IMR-90 (cell line): ENCODE results near the gene ZNF831. TPM values are rescaled to one million over a fixed set of nuclear protein-coding genes. Genes with fewer than 3 reads are reported as not detected.

ENCODE experiments used
- ATAC-seq: fragments of 200-7000 bp; cut with Tn5 transposase; 2 replicates; pipeline ENCODE4 v1.9.1; 2020; ENCODE audit warnings: low read depth, mild to moderate bottlenecking, moderate library complexity
- BruUV-seq: library from RNA; stranded (reverse); fragments of 400-500 nt; replicated peaks from 2 replicates; lab custom pipeline; 2021; lab: Mats Ljungman, UMichigan
- CTCF ChIA-PET: fragments of 300-600 bp; formaldehyde crosslinking; extraction: SDS; loops from one replicate; lab custom pipeline; 2021; ENCODE audit warnings: antibody characterized with exemption; lab: Yijun Ruan, JAX
- POLR2A ChIA-PET: fragments of 300-600 bp; sonication (Branson Sonifier 250); formaldehyde crosslinking; loops from one replicate; lab custom pipeline; 2022; ENCODE audit warnings: antibody characterized with exemption; ENCODE audit not compliant: unreplicated experiment; lab: Charles Lee
- DNase-seq: peaks from one replicate; pipeline ENCODE4 v3.0.0; 2013
- H2AFZ ChIP-seq: replicated peaks from 2 replicates; pipeline ENCODE3; 2013; ENCODE audit warnings: low read length, mild to moderate bottlenecking; ENCODE audit not compliant: poor library complexity
- H2AK5ac ChIP-seq: 2 replicates; pipeline ENCODE4 v1.6.1; 2013; ENCODE audit warnings: low read depth, low read length, inconsistent platforms
- H2AK9ac ChIP-seq: replicated peaks from 2 replicates; pipeline ENCODE3; 2013; ENCODE audit warnings: mild to moderate bottlenecking, low read depth, low read length, moderate library complexity; ENCODE audit not compliant: poor library complexity
- H2BK120ac ChIP-seq: 2 replicates; pipeline ENCODE4 v1.6.1; 2013; ENCODE audit warnings: low read depth, low read length, inconsistent platforms
- H2BK15ac ChIP-seq: 3 replicates; pipeline ENCODE4 v1.6.1; 2013; ENCODE audit warnings: low read depth, low read length, inconsistent platforms
- H2BK20ac ChIP-seq: 2 replicates; pipeline ENCODE4 v1.6.1; 2013; ENCODE audit warnings: low read depth, mild to moderate bottlenecking, inconsistent platforms, low read length, moderate library complexity
- H2BK5ac ChIP-seq: 2 replicates; pipeline ENCODE4 v1.6.1; 2013; ENCODE audit warnings: mild to moderate bottlenecking, low read depth, low read length, inconsistent platforms; ENCODE audit not compliant: poor library complexity, severe bottlenecking
- H3K14ac ChIP-seq: replicated peaks from 2 replicates; pipeline ENCODE4 v1.6.1; 2013; ENCODE audit warnings: low read depth, low read length, inconsistent platforms
- H3K18ac ChIP-seq: 2 replicates; pipeline ENCODE4 v1.6.1; 2013; ENCODE audit warnings: low read depth, low read length, control low read depth
- H3K23ac ChIP-seq: 2 replicates; pipeline ENCODE4 v1.6.1; 2013; ENCODE audit warnings: low read depth, low read length, inconsistent platforms
- H3K27ac ChIP-seq: 2 replicates; pipeline ENCODE4 v1.5.1; 2013; ENCODE audit warnings: mild to moderate bottlenecking, control low read depth, low read length; ENCODE audit not compliant: insufficient read depth
- H3K27me3 ChIP-seq: 2 replicates; pipeline ENCODE4 v1.6.1; 2013; ENCODE audit warnings: low read length; ENCODE audit not compliant: control insufficient read depth, insufficient read depth
- H3K36me3 ChIP-seq: 2 replicates; pipeline ENCODE4 v1.6.1; 2013; ENCODE audit warnings: low read length, mixed read lengths; ENCODE audit not compliant: control insufficient read depth, insufficient read depth
- H3K4ac ChIP-seq: 2 replicates; pipeline ENCODE4 v1.6.1; 2013; ENCODE audit warnings: low read depth, low read length, inconsistent platforms
- H3K4me1 ChIP-seq: 2 replicates; pipeline ENCODE4 v1.6.1; 2013; ENCODE audit warnings: low read length, mixed read lengths; ENCODE audit not compliant: control insufficient read depth, insufficient read depth
- H3K4me2 ChIP-seq: 2 replicates; pipeline ENCODE4 v1.6.1; 2013; ENCODE audit warnings: low read depth, mild to moderate bottlenecking, control low read depth, low read length, moderate library complexity
- H3K4me3 ChIP-seq: 2 replicates; pipeline ENCODE4 v1.5.1; 2013; ENCODE audit warnings: low read depth, mild to moderate bottlenecking, control low read depth, low read length, moderate library complexity; ENCODE audit not compliant: insufficient read depth
- H3K56ac ChIP-seq: 2 replicates; pipeline ENCODE4 v1.6.1; 2013; ENCODE audit warnings: low read length, inconsistent platforms; ENCODE audit not compliant: insufficient read depth; ENCODE audit errors: extremely low read depth
- H3K79me1 ChIP-seq, 2 experiments: 2 replicates each; pipeline ENCODE4 v1.6.1; 2013; ENCODE audit warnings: low read length in 2 of 2, inconsistent platforms in 1 of 2, low read depth in 1 of 2
- H3K9ac ChIP-seq: 2 replicates; pipeline ENCODE4 v1.6.1; 2013; ENCODE audit warnings: low read depth, low read length, control low read depth
- H3K9me1 ChIP-seq: 2 replicates; pipeline ENCODE4 v1.6.1; 2013; ENCODE audit warnings: low read length, inconsistent platforms; ENCODE audit not compliant: insufficient read depth
- H3K9me3 ChIP-seq: 2 replicates; pipeline ENCODE4 v1.6.1; 2013; ENCODE audit warnings: low read length; ENCODE audit not compliant: control insufficient read depth, insufficient read depth
- H4K20me1 ChIP-seq: 2 replicates; pipeline ENCODE4 v1.6.1; 2013; ENCODE audit warnings: low read length, inconsistent platforms; ENCODE audit not compliant: insufficient read depth
- H4K5ac ChIP-seq: 2 replicates; pipeline ENCODE4 v1.6.1; 2013; ENCODE audit warnings: mild to moderate bottlenecking, low read depth, low read length, control low read depth
- H4K8ac ChIP-seq, 2 experiments: 2 replicates each; pipeline ENCODE4 v1.6.1; 2013; ENCODE audit warnings: low read depth in 2 of 2, low read length in 2 of 2, control low read depth in 1 of 2, inconsistent platforms in 1 of 2
- H4K91ac ChIP-seq: 2 replicates; pipeline ENCODE4 v1.6.1; 2013; ENCODE audit warnings: low read depth, low read length, inconsistent platforms; ENCODE audit not compliant: insufficient read depth
- CEBPB ChIP-seq: IDR thresholded peaks from 2 replicates; pipeline ENCODE4 v1.6.1; 2012; ENCODE audit warnings: low read depth, low read length, improper control_type of control experiment
- CHD1 ChIP-seq: IDR thresholded peaks from 2 replicates; pipeline ENCODE4 v1.6.1; 2012; ENCODE audit warnings: low read depth, low read length, improper control_type of control experiment
- CTCF ChIP-seq: conservative IDR thresholded peaks from 2 replicates; pipeline ENCODE4 v1.5.1; 2012; ENCODE audit warnings: mild to moderate bottlenecking, low read depth, low read length, improper control_type of control experiment
- FOS ChIP-seq: fragments of 150-350 bp; IDR thresholded peaks from 2 replicates; pipeline ENCODE4 v1.6.1; 2016; ENCODE audit warnings: low read depth, low read length
- MAZ ChIP-seq: IDR thresholded peaks from 2 replicates; pipeline ENCODE4 v1.6.1; 2012; ENCODE audit warnings: low read depth, mild to moderate bottlenecking, low read length, improper control_type of control experiment, moderate library complexity, borderline replicate concordance
- MXI1 ChIP-seq: IDR thresholded peaks from 2 replicates; pipeline ENCODE4 v1.6.1; 2012; ENCODE audit warnings: low read depth, mild to moderate bottlenecking, low read length, moderate library complexity, borderline replicate concordance
- NFE2L2 ChIP-seq: fragments of 150-350 bp; IDR thresholded peaks from 2 replicates; pipeline ENCODE4 v1.6.1; 2016; ENCODE audit warnings: low read depth, mild to moderate bottlenecking, low read length
- POLR2A ChIP-seq: IDR thresholded peaks from 2 replicates; pipeline ENCODE4 v1.6.1; 2012; ENCODE audit warnings: mild to moderate bottlenecking, low read depth, low read length
- RCOR1 ChIP-seq: IDR thresholded peaks from 2 replicates; pipeline ENCODE4 v1.6.1; 2012; ENCODE audit warnings: mild to moderate bottlenecking, low read length, improper control_type of control experiment; ENCODE audit not compliant: insufficient replicate concordance
- RFX5 ChIP-seq: IDR thresholded peaks from 2 replicates; pipeline ENCODE4 v1.8.0; 2012; ENCODE audit warnings: low read depth, mild to moderate bottlenecking, low read length, moderate library complexity
- SMC3 ChIP-seq: fragments of 150-350 bp; IDR thresholded peaks from 2 replicates; pipeline ENCODE4 v1.6.1; 2016; ENCODE audit warnings: low read depth, mild to moderate bottlenecking, antibody characterized with exemption, low read length, moderate library complexity
- USF2 ChIP-seq: fragments of 150-350 bp; IDR thresholded peaks from 2 replicates; pipeline ENCODE4 v1.6.1; 2017; ENCODE audit warnings: mild to moderate bottlenecking, antibody characterized with exemption, low read length, low read depth
- WGBS, 2 experiments: methylation state at CpG; one replicate each; pipeline versions ENCODE4 v1.1.5 to v1.1.7; 2013; ENCODE audit warnings: missing lambda C conversion rate in 2 of 2; ENCODE audit not compliant: insufficient read length in 1 of 2; ENCODE audit errors: extremely low coverage in 2 of 2; 5-methylcytosine and 5-hydroxymethylcytosine counted together
- dilution Hi-C: fragments of 300-500 bp; cut with HindIII; formaldehyde crosslinking; loops from one replicate; pipeline ENCODE4 v1.14.3; 2018; ENCODE audit warnings: low sequenced_read_pairs; ENCODE audit not compliant: unreplicated experiment
- in situ Hi-C: fragments of 300-500 bp; cut with MboI; formaldehyde crosslinking; loops from 3 replicates; pipeline ENCODE4 v1.14.3; 2019; ENCODE audit warnings: low sequenced_read_pairs, inconsistent platforms, mixed read lengths
- intact Hi-C: fragments of 100-400 bp; cut with micrococcal nuclease; formaldehyde crosslinking; loops from 2 replicates; pipeline ENCODE4 v1.10.0; 2022
- polyA plus RNA-seq, 3 experiments: library from polyadenylated mRNA; depleted of rRNA; stranded (reverse); fragments of >200 nt; gene quantifications; 2 replicates each; pipeline ENCODE4 v1.2.3, GENCODE V29; 2012; ENCODE audit warnings: low replicate concordance in 1 of 3
- total RNA-seq: library from RNA; depleted of rRNA; stranded (reverse); fragments of >200 nt; gene quantifications from 2 replicates; pipeline ENCODE4 v1.2.3, GENCODE V29; 2012

Gene ZNF831
- total and polyA plus RNA-seq, 2 of the 4 experiments (the other 2 are of a cell fraction), result not detected

GRCh38 chr20:59305908-59306655, 142.5 kb downstream of the ZNF831 start:
- Histone ChIP-seq H3K4ac (no peak overlapping the region), H3K27me3 (no peaks in the 10 kb centered on the region), H3K56ac (no peak overlapping the region), H3K18ac (no peak overlapping the region), H2AFZ (no peak overlapping the region), H3K9ac (no peak overlapping the region), H4K20me1 (no peaks in the 10 kb centered on the region), H3K9me3 (peaks cover 2% of the 10 kb centered on the region; the same call in 1 of the 2 replicates), H3K23ac (no peak overlapping the region), H3K36me3 (no peaks in the 10 kb centered on the region), H2AK5ac (no peak overlapping the region), H2BK15ac (no peak overlapping the region), H4K5ac (no peak overlapping the region), H2BK20ac (no peak overlapping the region), H2BK120ac (no peak overlapping the region), H2BK5ac (no peak overlapping the region), H3K79me1 (no peaks in the 10 kb centered on the region), H3K4me1 (no peaks in the 10 kb centered on the region), H3K27ac (no peak overlapping the region), H3K9me1 (no peaks in the 10 kb centered on the region), H4K8ac (no peak overlapping the region), H3K14ac (no peak overlapping the region), H3K4me3 (no peak overlapping the region), H4K91ac (no peak overlapping the region), H2AK9ac (no peak overlapping the region), H3K4me2 (no peak overlapping the region)
- TF ChIP-seq CHD1 (no peak), RCOR1 (no peak), FOS (no peak), USF2 (no peak), CEBPB (no peak), MXI1 (no peak), NFE2L2 (no peak), POLR2A (no peak), RFX5 (no peak), CTCF (no peak), MAZ (no peak), SMC3 (no peak)
- no peak for DNase-seq
- CTCF ChIA-PET, result interaction anchor here (0.6 kb wide), 1 partner anchor 1272 kb away, joined by 3 read pairs; no protein-coding TSS in a partner anchor
- WGBS, 2 experiments, result 75% methylated on average over 3 of the region's 7 CpGs; no CpG with 5 or more reads in 1 of the 2 experiments
- no peak for ATAC-seq
- POLR2A ChIA-PET, result no interaction called here
- dilution Hi-C loops (no loop called here), in situ Hi-C loops (no loop called here), intact Hi-C loops (no loop called here)
- no TSS peak for BruUV-seq
